ENCODE results near the gene INPP4B.

Gene INPP4B

DNA sequence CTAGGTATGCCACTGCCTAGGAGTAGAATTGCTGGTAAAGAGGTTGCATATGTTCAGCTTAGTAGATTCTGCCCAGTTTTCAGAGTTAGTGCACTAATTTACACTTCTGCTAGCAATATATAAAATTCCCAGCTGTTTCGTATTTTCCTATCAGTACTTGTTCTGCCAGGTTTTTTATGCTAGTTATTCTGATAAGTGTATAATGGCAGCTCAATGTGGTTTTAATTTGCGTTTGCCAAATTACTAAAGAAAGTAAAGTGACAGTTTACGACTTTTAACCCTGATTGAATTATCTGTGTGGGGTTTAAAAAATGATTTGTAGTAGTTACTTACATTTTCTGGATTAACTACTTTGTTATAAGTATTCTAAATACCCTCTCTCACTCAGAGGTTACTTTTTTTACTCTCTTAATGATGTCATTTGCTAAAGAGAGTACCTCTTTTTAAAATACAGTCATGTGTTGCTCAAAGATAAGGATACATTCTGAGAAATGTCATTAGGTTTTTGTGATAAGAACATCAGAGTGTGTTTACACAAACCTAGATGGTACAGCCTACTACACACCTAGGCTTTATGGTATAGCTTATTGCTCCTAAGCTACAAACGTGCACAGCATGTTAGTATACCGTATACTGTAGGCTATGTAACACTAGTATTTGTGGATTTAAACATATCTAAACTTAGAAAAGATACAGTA, 846.5 kb downstream of the INPP4B start:
- no peak for DNase-seq (ENCODE audit: low spot score)

- no peak for DNase-seq (ENCODE audit: low spot score)
Measured at GRCh38 chr4:141995056-141995455, 851.0 kb downstream of the INPP4B start.

DNA sequence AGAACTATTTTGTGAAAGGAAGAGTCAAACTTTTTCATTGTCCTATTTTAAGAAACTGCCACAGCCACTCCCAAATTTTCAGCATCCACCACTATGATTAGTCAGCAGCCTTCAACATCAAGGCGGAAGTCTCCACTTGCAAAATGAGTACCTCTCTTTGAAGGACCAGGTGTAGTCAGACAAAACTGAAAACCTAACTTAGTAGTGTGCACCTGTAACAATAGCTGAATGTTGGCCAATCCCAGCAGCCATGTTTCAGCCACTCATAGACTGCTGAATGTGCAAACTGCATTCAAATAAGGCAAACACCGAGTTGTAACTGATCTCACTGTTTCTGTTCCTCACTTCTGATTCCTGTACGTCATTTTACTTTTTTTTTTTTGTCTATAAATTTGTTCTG, 868.7 kb downstream of the INPP4B start:
- no peak for DNase-seq (ENCODE audit: low spot score)

All from iPS-NIHi11 (cell line).